HG03135 (cell line): ENCODE data around the gene NDUFA12.
"Not testable (repeated sequence)": the region's sequence is repeated elsewhere in the genome, so short reads cannot be mapped to it uniquely, and the experiment has no call there.

Experiments used
- ATAC-seq: cut with Tn5 transposase; IDR thresholded peaks from one replicate; pipeline ENCODE4 v1.9.1; 2021; ENCODE audit warnings: mild to moderate bottlenecking, moderate library complexity; ENCODE audit not compliant: unreplicated experiment

Gene NDUFA12

GRCh38 chr12:95003213-95003920, at the start of gene NDUFA12:
TSS of gene NDUFA12 (minus strand) at chr12:95003697. CDS start at chr12:95003680, 17 bp downstream.
- ATAC-seq = peak; percentile 98

GRCh38 chr12:95051241-95051640, 47.7 kb upstream of the NDUFA12 start:
- no peak for ATAC-seq

DNA sequence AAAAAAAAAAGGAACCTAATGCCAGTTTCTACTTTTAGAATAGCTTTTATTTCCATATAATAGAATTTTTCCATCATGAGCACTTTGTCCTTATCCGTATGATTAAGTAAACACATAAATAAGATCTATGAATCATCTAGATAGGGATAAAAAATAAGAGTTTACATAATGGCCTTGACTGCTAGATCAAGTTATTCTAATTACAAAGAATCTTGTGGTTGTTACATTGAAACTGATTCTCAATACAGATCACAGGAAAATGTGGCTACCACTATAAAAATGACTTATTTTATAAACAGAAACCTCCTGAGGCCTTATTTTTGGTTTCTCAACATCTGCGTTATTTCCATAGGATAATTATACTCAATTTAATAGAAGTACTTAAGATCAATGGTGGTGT, 34.4 kb upstream of the NDUFA12 start:
- no peak for ATAC-seq

GRCh38 chr12:95034750-95035149, 31.3 kb upstream of the NDUFA12 start:
- no peak for ATAC-seq

GRCh38 chr12:95022477-95022876, 19.0 kb upstream of the NDUFA12 start:
- ATAC-seq = no peak

DNA sequence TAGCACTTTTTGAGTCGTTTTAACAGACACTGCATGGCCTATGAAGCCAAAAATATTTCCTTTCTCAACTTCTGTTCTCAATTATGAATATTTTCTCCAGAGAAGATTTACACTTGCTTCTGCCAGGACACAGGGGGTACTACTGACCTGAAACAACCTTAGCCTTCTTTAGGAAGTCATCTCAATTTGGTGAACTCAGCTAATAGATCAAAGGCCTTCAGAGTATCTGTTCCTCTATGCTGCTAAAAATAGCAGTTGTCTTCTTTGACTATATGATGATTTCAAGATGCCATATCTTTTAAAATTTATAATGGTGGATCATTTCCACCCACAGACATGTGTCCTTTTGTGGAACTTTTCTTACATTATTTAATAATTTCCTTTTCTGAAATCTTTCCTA, 14.0 kb upstream of the NDUFA12 start:
- no peak for ATAC-seq

- ATAC-seq = no peak
These were observed 12.6 kb upstream of the NDUFA12 start for GRCh38 chr12:95016120-95016519.

- no peak for ATAC-seq
These were observed 11.1 kb upstream of the NDUFA12 start for GRCh38 chr12:95014554-95014953.

GRCh38 chr12:95006206-95006605, 2.7 kb upstream of the NDUFA12 start:
- ATAC-seq = no peak

DNA sequence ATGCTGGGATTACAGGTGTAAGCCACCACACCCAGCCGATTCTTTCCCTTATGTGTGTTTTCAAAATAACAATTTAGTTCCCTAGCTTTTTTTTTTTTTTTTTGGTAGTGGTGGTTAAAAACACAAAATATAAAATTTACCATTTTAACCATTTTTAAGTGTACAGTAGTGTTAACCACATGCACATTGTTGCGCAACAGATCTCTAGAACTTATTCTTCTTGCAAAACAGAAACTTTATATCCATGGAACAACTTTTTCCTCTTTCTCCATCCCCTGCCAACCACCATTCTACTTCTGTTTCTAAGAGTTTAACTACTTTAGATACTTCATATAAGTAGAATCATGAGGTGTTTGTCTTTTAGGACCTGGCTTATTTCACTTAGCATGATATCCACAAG, 1.1 kb upstream of the NDUFA12 start:
- ATAC-seq = no peak

- no peak for ATAC-seq
These were observed 400 bp upstream of the NDUFA12 start for GRCh38 chr12:95003921-95004272.

GRCh38 chr12:95002754-95003153, 743 bp downstream of the NDUFA12 start:
- no peak for ATAC-seq

DNA sequence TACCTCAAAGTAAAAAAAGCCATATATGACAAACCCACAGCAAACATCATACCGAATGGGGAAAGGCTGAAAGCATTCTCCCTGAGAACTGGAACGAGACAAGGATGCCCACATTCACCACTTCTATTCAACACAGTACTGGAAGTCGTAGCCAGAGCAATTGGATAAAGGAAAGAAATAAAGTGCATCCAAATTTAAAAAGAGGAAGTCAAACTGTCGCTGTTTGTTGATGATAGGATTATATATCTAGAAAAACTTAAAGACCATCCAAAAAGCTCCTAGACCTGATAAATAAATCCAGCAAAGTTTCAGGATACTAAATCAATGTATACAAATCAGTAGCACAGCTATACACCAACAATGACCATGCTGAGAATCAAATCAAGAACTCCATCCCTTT, 5.2 kb downstream of the NDUFA12 start:
- ATAC-seq = no peak

GRCh38 chr12:94997726-94998125, 5.8 kb downstream of the NDUFA12 start:
- ATAC-seq = no peak

DNA sequence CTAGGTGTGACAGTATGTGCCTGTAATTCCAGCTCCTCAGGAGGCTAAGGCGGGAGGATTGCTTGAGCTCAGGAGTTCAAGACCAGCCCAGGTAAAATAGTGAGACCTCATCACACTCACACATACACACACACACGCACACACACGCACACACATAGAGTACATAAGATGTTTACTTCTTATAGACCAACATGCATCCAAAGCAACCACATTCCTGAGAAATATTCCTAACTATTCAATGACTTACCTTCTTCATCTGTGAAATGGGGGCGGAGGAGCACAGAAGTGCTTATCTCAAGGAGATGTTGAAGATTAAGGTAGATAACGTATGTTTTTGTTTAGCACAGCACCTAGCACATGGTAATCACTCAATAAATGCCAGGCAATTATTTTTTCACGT, 6.4 kb downstream of the NDUFA12 start:
- no peak for ATAC-seq

DNA sequence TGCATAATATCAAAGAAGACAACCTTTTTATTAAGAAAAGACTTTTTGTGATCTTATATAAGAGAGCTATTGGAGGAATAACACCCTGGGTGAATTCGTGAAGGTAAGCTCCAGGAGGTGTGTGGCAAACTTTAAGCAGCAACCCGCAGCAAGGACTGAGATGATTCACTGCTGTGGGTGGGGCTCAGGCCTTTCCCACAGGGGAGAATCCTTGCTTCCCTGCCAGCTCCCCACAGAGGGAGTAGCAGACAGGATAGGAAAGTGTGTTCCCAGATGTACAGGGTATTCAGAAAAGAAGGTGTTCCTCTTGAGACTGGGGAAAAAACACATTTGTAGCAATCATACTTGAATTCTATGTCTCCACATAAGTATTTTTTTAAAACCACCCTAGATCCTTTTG, 9.2 kb downstream of the NDUFA12 start:
- no peak for ATAC-seq

- ATAC-seq = not testable (repeated sequence)
These were observed 9.6 kb downstream of the NDUFA12 start for GRCh38 chr12:94993855-94994254.

- no peak for ATAC-seq
These were observed 13.3 kb downstream of the NDUFA12 start for GRCh38 chr12:94990222-94990621.

DNA sequence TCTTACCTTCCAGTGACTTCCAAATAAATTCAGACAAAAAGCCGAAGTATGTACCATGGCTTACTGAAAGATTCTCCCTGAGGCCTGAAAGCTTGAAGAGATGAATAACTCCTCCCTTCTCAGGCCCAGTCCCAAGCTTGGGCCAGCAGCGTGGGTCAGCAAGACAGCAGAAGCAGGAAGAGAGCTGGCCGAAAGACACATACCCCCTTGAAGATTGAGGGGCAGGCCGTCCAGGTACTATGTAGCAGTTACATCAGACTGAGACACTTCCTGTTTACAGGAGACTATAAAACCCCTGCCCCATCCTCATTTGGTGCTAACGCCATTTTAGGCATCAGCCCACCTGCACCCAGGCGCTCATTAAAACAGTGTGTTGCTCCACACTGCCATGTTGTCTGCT, 15.0 kb downstream of the NDUFA12 start:
- ATAC-seq = no peak

GRCh38 chr12:94987801-94988200, 15.7 kb downstream of the NDUFA12 start:
- ATAC-seq = no peak

GRCh38 chr12:94987076-94987669, 16.3 kb downstream of the NDUFA12 start:
- ATAC-seq = no peak

DNA sequence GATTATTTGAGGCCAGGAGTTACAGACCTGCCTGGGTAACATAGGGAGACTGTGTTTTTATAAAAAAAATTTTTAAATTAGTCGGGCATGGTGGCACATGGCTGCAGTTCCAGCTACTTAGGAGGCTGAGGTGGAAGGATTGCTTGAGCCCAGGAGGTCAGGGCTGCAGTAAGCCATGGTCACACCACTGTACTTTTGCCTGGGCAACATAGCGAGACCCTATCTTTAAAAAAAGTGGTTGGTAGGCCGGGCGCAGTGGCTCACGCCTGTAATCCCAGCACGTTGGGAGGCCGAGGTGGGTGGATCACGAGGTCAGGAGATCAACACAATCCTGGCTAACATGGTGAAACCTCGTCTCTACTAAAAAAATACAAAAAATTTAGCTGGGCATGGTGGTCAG, 18.4 kb downstream of the NDUFA12 start:
- ATAC-seq = not testable (repeated sequence)

- ATAC-seq = no peak
These were observed 20.2 kb downstream of the NDUFA12 start for GRCh38 chr12:94983321-94983720.
